GM21737 (cell line): Measurements from ENCODE around the gene PRPF8.

Source experiments
- ATAC-seq: cut with Tn5 transposase; IDR thresholded peaks from one replicate; pipeline ENCODE4 v1.9.1; 2021; ENCODE audit warnings: mild to moderate bottlenecking, moderate library complexity; ENCODE audit not compliant: unreplicated experiment

Gene PRPF8

GRCh38 chr17:1646199-1646875 is 38.3 kb downstream of the PRPF8 start:
- ATAC-seq = no peak

- no peak for ATAC-seq
Measured at GRCh38 chr17:1645207-1646171, 39.2 kb downstream of the PRPF8 start, which contains the start of gene SCARF1. TSS of gene SCARF1 (minus strand) at chr17:1645732. CDS start at chr17:1645697, 35 bp downstream.

GRCh38 chr17:1644493-1645206 is 40.0 kb downstream of the PRPF8 start:
- ATAC-seq = no peak

- no peak for ATAC-seq
Measured at GRCh38 chr17:1643999-1644492, 40.6 kb downstream of the PRPF8 start.

- ATAC-seq = no peak
Measured at GRCh38 chr17:1643293-1643998, 41.2 kb downstream of the PRPF8 start.

GRCh38 chr17:1641065-1641403 is 43.6 kb downstream of the PRPF8 start:
- no peak for ATAC-seq

- no peak for ATAC-seq
Measured at GRCh38 chr17:1640329-1641064, 44.2 kb downstream of the PRPF8 start.

- ATAC-seq = no peak
Measured at GRCh38 chr17:1639549-1640180, 45.0 kb downstream of the PRPF8 start.

GRCh38 chr17:1638624-1639300 is 45.9 kb downstream of the PRPF8 start:
- ATAC-seq = no peak

- ATAC-seq = no peak
Measured at GRCh38 chr17:1638171-1638590, 46.5 kb downstream of the PRPF8 start.

GRCh38 chr17:1636732-1637285 is 47.9 kb downstream of the PRPF8 start:
- ATAC-seq = no peak

- ATAC-seq = no peak
Measured at GRCh38 chr17:1635675-1636465, 48.8 kb downstream of the PRPF8 start.

- ATAC-seq = no peak
Measured at GRCh38 chr17:1634841-1635650, 49.6 kb downstream of the PRPF8 start.

- no peak for ATAC-seq
Measured at GRCh38 chr17:1630662-1631061, 54.0 kb downstream of the PRPF8 start.

GRCh38 chr17:1629504-1630310 is 55.0 kb downstream of the PRPF8 start:
- ATAC-seq = peak; percentile 1

- ATAC-seq = peak; percentile 47
Measured at GRCh38 chr17:1628856-1629503, 55.7 kb downstream of the PRPF8 start.
